IMR-90 (cell line): Measurements from ENCODE around the gene TMEM132A. TPM values are rescaled to one million over a fixed set of nuclear protein-coding genes. Genes with fewer than 3 reads are reported as not detected.

ENCODE experiments used
- ATAC-seq: fragments of 200-7000 bp; cut with Tn5 transposase; 2 replicates; pipeline ENCODE4 v1.9.1; 2020; ENCODE audit warnings: low read depth, mild to moderate bottlenecking, moderate library complexity
- BruUV-seq: library from RNA; stranded (reverse); fragments of 400-500 nt; replicated peaks from 2 replicates; lab custom pipeline; 2021; lab: Mats Ljungman, UMichigan
- CTCF ChIA-PET: fragments of 300-600 bp; formaldehyde crosslinking; extraction: SDS; loops from one replicate; lab custom pipeline; 2021; ENCODE audit warnings: antibody characterized with exemption; lab: Yijun Ruan, JAX
- POLR2A ChIA-PET: fragments of 300-600 bp; sonication (Branson Sonifier 250); formaldehyde crosslinking; loops from one replicate; lab custom pipeline; 2022; ENCODE audit warnings: antibody characterized with exemption; ENCODE audit not compliant: unreplicated experiment; lab: Charles Lee
- DNase-seq: peaks from one replicate; pipeline ENCODE4 v3.0.0; 2013
- H2AFZ ChIP-seq: replicated peaks from 2 replicates; pipeline ENCODE3; 2013; ENCODE audit warnings: low read length, mild to moderate bottlenecking; ENCODE audit not compliant: poor library complexity
- H2AK5ac ChIP-seq: 2 replicates; pipeline ENCODE4 v1.6.1; 2013; ENCODE audit warnings: low read depth, low read length, inconsistent platforms
- H2AK9ac ChIP-seq: replicated peaks from 2 replicates; pipeline ENCODE3; 2013; ENCODE audit warnings: mild to moderate bottlenecking, low read depth, low read length, moderate library complexity; ENCODE audit not compliant: poor library complexity
- H2BK120ac ChIP-seq: 2 replicates; pipeline ENCODE4 v1.6.1; 2013; ENCODE audit warnings: low read depth, low read length, inconsistent platforms
- H2BK15ac ChIP-seq: 3 replicates; pipeline ENCODE4 v1.6.1; 2013; ENCODE audit warnings: low read depth, low read length, inconsistent platforms
- H2BK20ac ChIP-seq: 2 replicates; pipeline ENCODE4 v1.6.1; 2013; ENCODE audit warnings: low read depth, mild to moderate bottlenecking, inconsistent platforms, low read length, moderate library complexity
- H2BK5ac ChIP-seq: 2 replicates; pipeline ENCODE4 v1.6.1; 2013; ENCODE audit warnings: mild to moderate bottlenecking, low read depth, low read length, inconsistent platforms; ENCODE audit not compliant: poor library complexity, severe bottlenecking
- H3K14ac ChIP-seq: replicated peaks from 2 replicates; pipeline ENCODE4 v1.6.1; 2013; ENCODE audit warnings: low read depth, low read length, inconsistent platforms
- H3K18ac ChIP-seq: 2 replicates; pipeline ENCODE4 v1.6.1; 2013; ENCODE audit warnings: low read depth, low read length, control low read depth
- H3K23ac ChIP-seq: 2 replicates; pipeline ENCODE4 v1.6.1; 2013; ENCODE audit warnings: low read depth, low read length, inconsistent platforms
- H3K27ac ChIP-seq: 2 replicates; pipeline ENCODE4 v1.5.1; 2013; ENCODE audit warnings: mild to moderate bottlenecking, control low read depth, low read length; ENCODE audit not compliant: insufficient read depth
- H3K27me3 ChIP-seq: 2 replicates; pipeline ENCODE4 v1.6.1; 2013; ENCODE audit warnings: low read length; ENCODE audit not compliant: control insufficient read depth, insufficient read depth
- H3K36me3 ChIP-seq: 2 replicates; pipeline ENCODE4 v1.6.1; 2013; ENCODE audit warnings: low read length, mixed read lengths; ENCODE audit not compliant: control insufficient read depth, insufficient read depth
- H3K4ac ChIP-seq: 2 replicates; pipeline ENCODE4 v1.6.1; 2013; ENCODE audit warnings: low read depth, low read length, inconsistent platforms
- H3K4me1 ChIP-seq: 2 replicates; pipeline ENCODE4 v1.6.1; 2013; ENCODE audit warnings: low read length, mixed read lengths; ENCODE audit not compliant: control insufficient read depth, insufficient read depth
- H3K4me2 ChIP-seq: 2 replicates; pipeline ENCODE4 v1.6.1; 2013; ENCODE audit warnings: low read depth, mild to moderate bottlenecking, control low read depth, low read length, moderate library complexity
- H3K4me3 ChIP-seq: 2 replicates; pipeline ENCODE4 v1.5.1; 2013; ENCODE audit warnings: low read depth, mild to moderate bottlenecking, control low read depth, low read length, moderate library complexity; ENCODE audit not compliant: insufficient read depth
- H3K56ac ChIP-seq: 2 replicates; pipeline ENCODE4 v1.6.1; 2013; ENCODE audit warnings: low read length, inconsistent platforms; ENCODE audit not compliant: insufficient read depth; ENCODE audit errors: extremely low read depth
- H3K79me1 ChIP-seq, 2 experiments: 2 replicates each; pipeline ENCODE4 v1.6.1; 2013; ENCODE audit warnings: low read length in 2 of 2, inconsistent platforms in 1 of 2, low read depth in 1 of 2
- H3K9ac ChIP-seq: 2 replicates; pipeline ENCODE4 v1.6.1; 2013; ENCODE audit warnings: low read depth, low read length, control low read depth
- H3K9me1 ChIP-seq: 2 replicates; pipeline ENCODE4 v1.6.1; 2013; ENCODE audit warnings: low read length, inconsistent platforms; ENCODE audit not compliant: insufficient read depth
- H3K9me3 ChIP-seq: 2 replicates; pipeline ENCODE4 v1.6.1; 2013; ENCODE audit warnings: low read length; ENCODE audit not compliant: control insufficient read depth, insufficient read depth
- H4K20me1 ChIP-seq: 2 replicates; pipeline ENCODE4 v1.6.1; 2013; ENCODE audit warnings: low read length, inconsistent platforms; ENCODE audit not compliant: insufficient read depth
- H4K5ac ChIP-seq: 2 replicates; pipeline ENCODE4 v1.6.1; 2013; ENCODE audit warnings: mild to moderate bottlenecking, low read depth, low read length, control low read depth
- H4K8ac ChIP-seq, 2 experiments: 2 replicates each; pipeline ENCODE4 v1.6.1; 2013; ENCODE audit warnings: low read depth in 2 of 2, low read length in 2 of 2, control low read depth in 1 of 2, inconsistent platforms in 1 of 2
- H4K91ac ChIP-seq: 2 replicates; pipeline ENCODE4 v1.6.1; 2013; ENCODE audit warnings: low read depth, low read length, inconsistent platforms; ENCODE audit not compliant: insufficient read depth
- BHLHE40 ChIP-seq: fragments of 150-350 bp; IDR thresholded peaks from 2 replicates; pipeline ENCODE4 v1.6.1; 2016; ENCODE audit warnings: mild to moderate bottlenecking, low read depth, low read length
- CEBPB ChIP-seq: IDR thresholded peaks from 2 replicates; pipeline ENCODE4 v1.6.1; 2012; ENCODE audit warnings: low read depth, low read length, improper control_type of control experiment
- CHD1 ChIP-seq: IDR thresholded peaks from 2 replicates; pipeline ENCODE4 v1.6.1; 2012; ENCODE audit warnings: low read depth, low read length, improper control_type of control experiment
- FOS ChIP-seq: fragments of 150-350 bp; IDR thresholded peaks from 2 replicates; pipeline ENCODE4 v1.6.1; 2016; ENCODE audit warnings: low read depth, low read length
- MAFK ChIP-seq: IDR thresholded peaks from 2 replicates; pipeline ENCODE4 v1.6.1; 2012; ENCODE audit warnings: low read depth, low read length, improper control_type of control experiment
- MAZ ChIP-seq: IDR thresholded peaks from 2 replicates; pipeline ENCODE4 v1.6.1; 2012; ENCODE audit warnings: low read depth, mild to moderate bottlenecking, low read length, improper control_type of control experiment, moderate library complexity, borderline replicate concordance
- MXI1 ChIP-seq: IDR thresholded peaks from 2 replicates; pipeline ENCODE4 v1.6.1; 2012; ENCODE audit warnings: low read depth, mild to moderate bottlenecking, low read length, moderate library complexity, borderline replicate concordance
- NFE2L2 ChIP-seq: fragments of 150-350 bp; IDR thresholded peaks from 2 replicates; pipeline ENCODE4 v1.6.1; 2016; ENCODE audit warnings: low read depth, mild to moderate bottlenecking, low read length
- POLR2A ChIP-seq: IDR thresholded peaks from 2 replicates; pipeline ENCODE4 v1.6.1; 2012; ENCODE audit warnings: mild to moderate bottlenecking, low read depth, low read length
- RAD21 ChIP-seq: IDR thresholded peaks from 2 replicates; pipeline ENCODE4 v1.6.1; 2012; ENCODE audit warnings: low read length, improper control_type of control experiment
- RCOR1 ChIP-seq: IDR thresholded peaks from 2 replicates; pipeline ENCODE4 v1.6.1; 2012; ENCODE audit warnings: mild to moderate bottlenecking, low read length, improper control_type of control experiment; ENCODE audit not compliant: insufficient replicate concordance
- RFX5 ChIP-seq: IDR thresholded peaks from 2 replicates; pipeline ENCODE4 v1.8.0; 2012; ENCODE audit warnings: low read depth, mild to moderate bottlenecking, low read length, moderate library complexity
- SMC3 ChIP-seq: fragments of 150-350 bp; IDR thresholded peaks from 2 replicates; pipeline ENCODE4 v1.6.1; 2016; ENCODE audit warnings: low read depth, mild to moderate bottlenecking, antibody characterized with exemption, low read length, moderate library complexity
- WGBS, 2 experiments: methylation state at CpG; one replicate each; pipeline versions ENCODE4 v1.1.5 to v1.1.7; 2013; ENCODE audit warnings: missing lambda C conversion rate in 2 of 2; ENCODE audit not compliant: insufficient read length in 1 of 2; ENCODE audit errors: extremely low coverage in 2 of 2; 5-methylcytosine and 5-hydroxymethylcytosine counted together
- dilution Hi-C: fragments of 300-500 bp; cut with HindIII; formaldehyde crosslinking; loops from one replicate; pipeline ENCODE4 v1.14.3; 2018; ENCODE audit warnings: low sequenced_read_pairs; ENCODE audit not compliant: unreplicated experiment
- in situ Hi-C: fragments of 300-500 bp; cut with MboI; formaldehyde crosslinking; loops from 3 replicates; pipeline ENCODE4 v1.14.3; 2019; ENCODE audit warnings: low sequenced_read_pairs, inconsistent platforms, mixed read lengths
- intact Hi-C: fragments of 100-400 bp; cut with micrococcal nuclease; formaldehyde crosslinking; loops from 2 replicates; pipeline ENCODE4 v1.10.0; 2022
- polyA plus RNA-seq, 3 experiments: library from polyadenylated mRNA; depleted of rRNA; stranded (reverse); fragments of >200 nt; gene quantifications; 2 replicates each; pipeline ENCODE4 v1.2.3, GENCODE V29; 2012; ENCODE audit warnings: low replicate concordance in 1 of 3
- total RNA-seq: library from RNA; depleted of rRNA; stranded (reverse); fragments of >200 nt; gene quantifications from 2 replicates; pipeline ENCODE4 v1.2.3, GENCODE V29; 2012
- TF ChIP-seq, protein P1 (sequence below): fragments of 150-350 bp; IDR thresholded peaks from 2 replicates; pipeline ENCODE4 v1.6.1; 2016; ENCODE audit warnings: low read depth, mild to moderate bottlenecking, low read length, moderate library complexity, borderline replicate concordance
- TF ChIP-seq, protein P2 (sequence below): conservative IDR thresholded peaks from 2 replicates; pipeline ENCODE4 v1.5.1; 2012; ENCODE audit warnings: mild to moderate bottlenecking, low read depth, low read length, improper control_type of control experiment
- TF ChIP-seq, protein P3 (sequence below): fragments of 150-350 bp; IDR thresholded peaks from 2 replicates; pipeline ENCODE4 v1.6.1; 2017; ENCODE audit warnings: mild to moderate bottlenecking, antibody characterized with exemption, low read length, low read depth

The TMEM132A gene
- total and polyA plus RNA-seq, 2 of the 4 experiments (the other 2 are of a cell fraction) = 7.7 to 64.2 TPM

DNA sequence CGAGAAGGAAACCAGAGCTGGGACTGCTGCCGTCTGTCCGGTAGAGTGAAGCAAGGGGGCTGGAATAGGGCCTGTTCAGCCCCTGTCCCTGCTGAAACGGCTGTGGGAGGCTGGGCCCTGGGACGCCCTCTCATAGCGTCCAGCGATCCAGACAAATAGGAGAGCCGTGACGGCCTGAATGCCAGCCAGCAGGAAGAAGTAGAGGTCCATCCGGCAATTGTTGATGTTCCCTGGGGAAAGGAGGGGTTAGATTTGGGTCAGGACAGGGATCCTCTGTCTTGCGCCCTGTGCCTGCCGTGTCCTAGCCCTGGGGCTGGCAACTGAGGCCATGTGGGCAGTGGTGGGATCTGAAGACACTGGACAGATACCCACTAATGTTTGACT is 12.9 kb downstream of the TMEM132A start:
- POLR2A ChIA-PET = no interaction called here
- dilution Hi-C loops = no loop called here

More for the DNA sequence above, 12.9 kb downstream of the TMEM132A start:
- Histone ChIP-seq H3K27ac (no peak overlapping the region), H4K8ac (no peak overlapping the region), H3K56ac (no peak overlapping the region), H2BK5ac (no peak overlapping the region), H3K4me3 (no peak overlapping the region), H3K36me3 (peaks cover 38% of the 10 kb centered on the region), H2BK20ac (no peak overlapping the region), H4K5ac (no peak overlapping the region), H3K4me1 (no peaks in the 10 kb centered on the region; the same call in 1 of the 2 replicates), H3K18ac (no peak overlapping the region), H3K9me1 (no peaks in the 10 kb centered on the region), H3K9me3 (no peaks in the 10 kb centered on the region), H3K9ac (no peak overlapping the region), H2AFZ (no peak overlapping the region), H3K27me3 (no peaks in the 10 kb centered on the region), H3K23ac (no peak overlapping the region), H4K91ac (no peak overlapping the region), H3K14ac (no peak overlapping the region), H2AK9ac (no peak overlapping the region), H2AK5ac (no peak overlapping the region), H4K20me1 (no peaks in the 10 kb centered on the region), H2BK120ac (no peak overlapping the region), H3K4me2 (no peak overlapping the region), H3K79me1 (no peaks in the 10 kb centered on the region), H3K4ac (no peak overlapping the region), H2BK15ac (no peak overlapping the region)
- WGBS, 2 experiments = no CpG with 5 or more reads among the region's 12 CpGs
- DNase-seq (no peak), ATAC-seq (no peak)
- intact Hi-C loops (no loop called here), in situ Hi-C loops (no loop called here)
- no TSS peak for BruUV-seq
- CTCF ChIA-PET = no interaction called here
- no peak for TF ChIP-seq MAZ
- no peak for TF ChIP-seq CHD1
- TF ChIP-seq RFX5 = no peak
- TF ChIP-seq, protein P1, sequence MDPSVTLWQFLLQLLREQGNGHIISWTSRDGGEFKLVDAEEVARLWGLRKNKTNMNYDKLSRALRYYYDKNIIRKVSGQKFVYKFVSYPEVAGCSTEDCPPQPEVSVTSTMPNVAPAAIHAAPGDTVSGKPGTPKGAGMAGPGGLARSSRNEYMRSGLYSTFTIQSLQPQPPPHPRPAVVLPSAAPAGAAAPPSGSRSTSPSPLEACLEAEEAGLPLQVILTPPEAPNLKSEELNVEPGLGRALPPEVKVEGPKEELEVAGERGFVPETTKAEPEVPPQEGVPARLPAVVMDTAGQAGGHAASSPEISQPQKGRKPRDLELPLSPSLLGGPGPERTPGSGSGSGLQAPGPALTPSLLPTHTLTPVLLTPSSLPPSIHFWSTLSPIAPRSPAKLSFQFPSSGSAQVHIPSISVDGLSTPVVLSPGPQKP = no peak
- TF ChIP-seq FOS = no peak
- TF ChIP-seq MAFK = no peak
- no peak for TF ChIP-seq NFE2L2
- TF ChIP-seq, protein P2, sequence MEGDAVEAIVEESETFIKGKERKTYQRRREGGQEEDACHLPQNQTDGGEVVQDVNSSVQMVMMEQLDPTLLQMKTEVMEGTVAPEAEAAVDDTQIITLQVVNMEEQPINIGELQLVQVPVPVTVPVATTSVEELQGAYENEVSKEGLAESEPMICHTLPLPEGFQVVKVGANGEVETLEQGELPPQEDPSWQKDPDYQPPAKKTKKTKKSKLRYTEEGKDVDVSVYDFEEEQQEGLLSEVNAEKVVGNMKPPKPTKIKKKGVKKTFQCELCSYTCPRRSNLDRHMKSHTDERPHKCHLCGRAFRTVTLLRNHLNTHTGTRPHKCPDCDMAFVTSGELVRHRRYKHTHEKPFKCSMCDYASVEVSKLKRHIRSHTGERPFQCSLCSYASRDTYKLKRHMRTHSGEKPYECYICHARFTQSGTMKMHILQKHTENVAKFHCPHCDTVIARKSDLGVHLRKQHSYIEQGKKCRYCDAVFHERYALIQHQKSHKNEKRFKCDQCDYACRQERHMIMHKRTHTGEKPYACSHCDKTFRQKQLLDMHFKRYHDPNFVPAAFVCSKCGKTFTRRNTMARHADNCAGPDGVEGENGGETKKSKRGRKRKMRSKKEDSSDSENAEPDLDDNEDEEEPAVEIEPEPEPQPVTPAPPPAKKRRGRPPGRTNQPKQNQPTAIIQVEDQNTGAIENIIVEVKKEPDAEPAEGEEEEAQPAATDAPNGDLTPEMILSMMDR = no peak
- no peak for TF ChIP-seq POLR2A
- TF ChIP-seq, protein P3, sequence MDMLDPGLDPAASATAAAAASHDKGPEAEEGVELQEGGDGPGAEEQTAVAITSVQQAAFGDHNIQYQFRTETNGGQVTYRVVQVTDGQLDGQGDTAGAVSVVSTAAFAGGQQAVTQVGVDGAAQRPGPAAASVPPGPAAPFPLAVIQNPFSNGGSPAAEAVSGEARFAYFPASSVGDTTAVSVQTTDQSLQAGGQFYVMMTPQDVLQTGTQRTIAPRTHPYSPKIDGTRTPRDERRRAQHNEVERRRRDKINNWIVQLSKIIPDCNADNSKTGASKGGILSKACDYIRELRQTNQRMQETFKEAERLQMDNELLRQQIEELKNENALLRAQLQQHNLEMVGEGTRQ = no peak
- no peak for TF ChIP-seq RCOR1
- TF ChIP-seq BHLHE40 = no peak
- no peak for TF ChIP-seq MXI1
- no peak for TF ChIP-seq SMC3
- no peak for TF ChIP-seq RAD21
- TF ChIP-seq CEBPB = no peak
